Natural killer cell treated with Interleukin-12 subunit alpha and Interleukin-12 subunit beta and Interleukin-15 and Interleukin-18, amount 100 ng/mL, for 72 hours (primary cell): ENCODE measurements around the gene VPS50. TPM values are rescaled to one million over a fixed set of nuclear protein-coding genes. Genes with fewer than 3 reads are reported as not detected.

ENCODE experiments used
- ATAC-seq, 2 donors: fragments of 150-1000 bp; cut with Tn5 transposase in 1 of 2; sonication (Bioruptor Pico), chemical (Tn5 transposase) in 1 of 2; 2 replicates each; pipeline ENCODE4 v1.10.0; 2021
- DNase-seq: peaks from one replicate; pipeline ENCODE4 v3.0.0; 2022; ENCODE audit warnings: low spot score
- H3K27ac Mint-ChIP-seq, 2 donors: 1 replicate in 1 of 2; 2 replicates in 1 of 2; pipeline ENCODE4 v1.8.0; 2022; ENCODE audit warnings: mixed read lengths in 2 of 2, mild to moderate bottlenecking in 1 of 2, moderate library complexity in 1 of 2
- H3K27me3 Mint-ChIP-seq, 2 donors: 1 replicate in 1 of 2; 2 replicates in 1 of 2; pipeline ENCODE4 v1.8.0; 2022; ENCODE audit warnings: mixed read lengths in 2 of 2
- H3K36me3 Mint-ChIP-seq: one replicate; pipeline ENCODE4 v1.8.0; 2022; ENCODE audit warnings: mixed read lengths
- H3K4me1 Mint-ChIP-seq, 2 donors: 1 replicate in 1 of 2; 2 replicates in 1 of 2; pipeline ENCODE4 v1.8.0; 2022; ENCODE audit warnings: low read depth in 2 of 2, mixed read lengths in 2 of 2, mild to moderate bottlenecking in 1 of 2
- H3K4me3 Mint-ChIP-seq: one replicate; pipeline ENCODE4 v1.8.0; 2022; ENCODE audit warnings: mixed read lengths
- H3K9me3 Mint-ChIP-seq: 2 replicates; pipeline ENCODE4 v1.8.0; 2022; ENCODE audit warnings: mixed read lengths
- total RNA-seq, 2 donors: library from RNA; stranded (reverse); gene quantifications; one replicate each; pipeline ENCODE4 v1.2.3, GENCODE V29; 2022

VPS50 gene
- 10 to 100 TPM; 19.2 to 30.9 TPM for total RNA-seq

DNA sequence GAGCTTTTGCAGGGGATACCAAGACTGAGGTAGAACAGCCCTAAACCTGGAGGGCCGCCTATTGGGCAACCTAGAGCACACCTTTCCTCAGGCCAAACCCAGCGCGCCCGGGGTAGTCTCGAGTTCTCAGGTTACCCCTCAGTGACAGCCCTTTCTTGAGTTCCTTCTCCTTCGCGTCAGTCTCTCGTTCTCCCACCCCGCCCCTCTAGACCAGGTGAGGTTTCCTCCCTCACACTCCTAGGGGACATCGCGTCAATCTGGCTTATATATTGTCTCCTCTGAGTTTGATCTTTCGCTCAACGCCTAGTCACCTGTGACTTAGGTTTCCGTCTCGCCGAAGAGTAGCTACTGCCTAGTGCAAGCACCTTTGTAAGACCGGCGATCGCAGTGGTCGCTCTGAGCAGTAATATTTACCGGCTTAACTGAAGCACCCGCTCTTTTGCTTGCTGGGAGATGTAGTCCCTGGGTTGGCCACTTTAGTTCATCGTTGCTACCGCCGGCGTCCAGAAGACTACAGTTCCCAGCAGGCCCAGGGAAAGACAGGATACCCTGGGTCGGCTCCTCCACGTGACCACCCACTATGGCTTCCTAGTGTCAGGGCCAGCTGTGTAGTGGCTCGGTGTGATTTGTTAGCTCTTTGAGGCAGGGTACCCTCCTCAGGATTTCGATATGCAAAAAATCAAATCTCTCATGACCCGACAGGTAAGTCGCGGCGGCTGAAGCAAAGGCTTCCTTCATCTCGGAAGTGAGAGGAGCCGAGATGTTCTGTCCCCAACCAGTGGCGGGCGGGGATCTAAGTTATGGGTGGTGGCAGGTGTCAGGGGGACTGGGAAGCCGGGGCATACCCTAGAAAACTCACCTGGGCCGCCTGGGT, at the start of gene VPS50:
Gene VPS50 (plus strand): TSS at position 568 of the 874 bp plus-strand sequence. CDS start 102 bp downstream, at position 670.
- peaks cover 6 to 17% of the 10 kb centered on the region in 2 donors for H3K4me1 Mint-ChIP-seq

DNA sequence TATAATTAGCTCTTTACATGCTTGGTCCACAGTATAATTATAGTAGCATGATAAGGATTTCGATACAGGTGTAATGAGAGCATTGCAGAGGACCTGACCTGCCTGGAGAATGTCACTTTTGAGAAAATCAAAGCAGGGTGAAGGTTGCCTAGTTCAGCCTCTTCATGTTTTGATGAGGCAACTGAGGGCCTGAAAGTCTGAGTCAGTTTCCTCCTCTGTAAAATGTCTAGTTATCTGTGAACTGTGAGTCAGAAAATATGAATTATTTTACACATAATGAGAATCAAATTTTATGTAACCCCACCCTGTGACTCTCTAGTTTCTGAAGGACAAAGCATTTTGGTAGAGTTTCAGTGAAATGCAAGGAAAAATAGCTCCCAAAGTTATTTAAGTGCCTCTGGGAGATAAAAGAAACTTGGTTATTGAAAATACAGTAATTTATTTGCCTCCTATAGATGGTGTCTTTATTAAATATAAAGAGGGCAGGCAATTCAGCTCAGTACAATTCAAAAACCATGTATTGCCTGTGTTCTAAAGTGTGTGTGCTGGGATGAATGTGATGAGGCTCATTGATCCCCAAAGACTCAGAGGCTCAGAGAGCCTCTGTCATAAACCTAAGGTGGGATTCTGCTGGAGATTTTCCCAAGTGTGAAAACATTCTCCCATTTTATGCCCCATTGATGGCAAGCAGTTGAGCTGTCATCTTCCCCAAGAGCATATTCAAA, 46.7 kb upstream of the VPS50 start:
- no peaks in the 10 kb centered on the region for H3K9me3 Mint-ChIP-seq
- no peak overlapping the region for H3K4me3 Mint-ChIP-seq
- no peaks in the 10 kb centered on the region for H3K36me3 Mint-ChIP-seq
- DNase-seq (no peak), ATAC-seq (peak in 1 of 2 donors; percentile 71)
- H3K4me1 Mint-ChIP-seq: peaks cover 0 to 5% of the 10 kb centered on the region in 2 donors
- peaks cover 45 to 64% of the 10 kb centered on the region in 2 donors for H3K27me3 Mint-ChIP-seq
- H3K27ac Mint-ChIP-seq: no peak overlapping the region

More for the DNA sequence above, at the start of gene VPS50:
- Mint-ChIP-seq H3K9me3 (no peaks in the 10 kb centered on the region), H3K4me3 (peak within 1 kb of the TSS; percentile 99), H3K27ac (peak within 1 kb of the TSS; percentile 90 to 98), H3K36me3 (no peaks in the 10 kb centered on the region), H3K27me3 (peaks cover 0 to 3% of the 10 kb centered on the region in 2 donors)
- ATAC-seq: peak; percentile 100
- peak; percentile 93 for DNase-seq

DNA sequence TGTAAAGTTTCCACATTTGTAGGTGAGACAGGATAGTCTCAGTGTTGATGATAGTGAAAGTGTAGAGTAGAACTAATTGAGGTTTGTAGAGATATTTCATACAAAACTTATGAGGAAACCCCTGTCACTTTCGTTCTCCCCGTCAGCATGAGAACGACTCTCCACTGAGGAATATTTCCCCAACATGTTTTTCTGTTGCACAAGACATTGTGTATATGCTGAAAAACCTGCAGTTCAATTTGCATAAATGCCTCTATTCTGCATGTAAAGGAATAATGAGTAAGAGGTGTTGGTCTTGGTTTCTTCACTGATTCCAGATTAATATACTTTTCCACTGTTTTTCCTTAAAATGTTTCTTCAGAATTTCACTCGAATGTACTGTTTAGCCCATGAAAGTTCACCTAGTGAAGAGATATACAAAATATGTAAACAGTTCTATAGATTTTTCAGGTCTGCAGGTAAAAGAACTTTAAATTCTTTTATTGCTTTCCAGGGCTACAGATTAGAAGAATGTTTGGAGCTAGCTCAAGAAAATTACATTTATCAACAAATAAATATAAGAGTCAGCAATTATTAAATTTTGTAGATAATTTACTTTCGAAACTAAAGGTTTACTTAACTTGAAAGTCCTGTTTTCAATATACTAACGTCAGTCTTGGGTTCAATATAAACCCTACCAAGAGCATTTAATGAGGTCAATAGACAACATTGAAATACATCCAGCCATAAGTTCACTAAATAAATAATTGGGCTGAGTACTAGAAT, 43.1 kb upstream of the VPS50 start:
- no peaks in the 10 kb centered on the region for H3K9me3 Mint-ChIP-seq
- ATAC-seq (no peak), DNase-seq (no peak)
- peaks cover 42 to 58% of the 10 kb centered on the region in 2 donors for H3K27me3 Mint-ChIP-seq
- no peaks in the 10 kb centered on the region for H3K36me3 Mint-ChIP-seq
- H3K4me1 Mint-ChIP-seq: peaks cover 0 to 5% of the 10 kb centered on the region in 2 donors
- no peak overlapping the region for H3K4me3 Mint-ChIP-seq
- H3K27ac Mint-ChIP-seq: no peak overlapping the region

DNA sequence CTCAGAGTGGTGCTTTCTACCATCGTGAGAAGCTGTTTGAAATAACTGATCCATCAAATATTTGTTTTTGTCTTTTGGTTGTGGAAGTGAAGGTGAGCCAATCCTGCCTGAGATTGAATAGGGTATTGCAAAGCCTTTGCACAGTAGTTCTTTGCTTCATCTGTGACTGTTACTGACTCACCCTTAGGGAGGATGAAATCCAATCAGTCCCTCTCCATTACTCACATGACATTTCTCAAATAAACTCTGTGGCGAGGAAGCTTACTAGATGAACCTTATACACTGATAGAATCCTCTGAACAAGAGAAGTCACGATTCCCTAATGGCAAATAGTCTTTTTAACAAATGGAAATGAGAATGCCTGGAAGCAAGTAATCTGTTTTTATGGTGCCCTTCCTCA, 37.8 kb upstream of the VPS50 start:
- Mint-ChIP-seq H3K36me3 (no peaks in the 10 kb centered on the region), H3K4me3 (no peak overlapping the region), H3K9me3 (no peaks in the 10 kb centered on the region), H3K27me3 (peaks cover 36 to 42% of the 10 kb centered on the region in 2 donors), H3K4me1 (no peaks in the 10 kb centered on the region), H3K27ac (no peak overlapping the region)
- ATAC-seq (no peak), DNase-seq (no peak)

DNA sequence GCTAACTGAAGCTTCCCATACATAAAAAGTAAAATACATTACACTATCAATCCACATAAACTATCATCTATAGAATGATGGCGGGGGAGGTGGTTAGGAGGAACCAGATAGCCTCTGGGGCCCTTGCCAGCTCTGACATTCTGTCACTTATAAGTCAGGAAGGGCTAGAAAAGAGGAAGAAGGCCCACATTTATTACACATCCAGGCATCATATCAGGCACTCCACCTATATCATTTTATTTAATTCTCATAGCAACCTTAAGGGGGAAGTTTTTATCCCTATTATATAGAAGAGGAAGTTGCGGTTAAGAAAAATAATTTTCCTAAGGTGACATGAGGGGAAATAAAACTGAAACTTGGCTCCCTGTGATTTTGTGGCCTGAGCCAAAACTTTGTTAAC, 35.8 kb upstream of the VPS50 start:
- Mint-ChIP-seq H3K36me3 (no peaks in the 10 kb centered on the region), H3K4me1 (no peaks in the 10 kb centered on the region), H3K9me3 (no peaks in the 10 kb centered on the region), H3K27ac (no peak overlapping the region), H3K27me3 (peaks cover 26 to 31% of the 10 kb centered on the region in 2 donors), H3K4me3 (no peak overlapping the region)
- ATAC-seq (no peak), DNase-seq (no peak)

GRCh38 chr7:93198472-93198871, 33.7 kb upstream of the VPS50 start:
- Mint-ChIP-seq H3K27me3 (peaks cover 31 to 39% of the 10 kb centered on the region in 2 donors), H3K9me3 (no peaks in the 10 kb centered on the region), H3K4me3 (no peak overlapping the region), H3K36me3 (no peaks in the 10 kb centered on the region), H3K4me1 (no peaks in the 10 kb centered on the region), H3K27ac (no peak overlapping the region)
- ATAC-seq (no peak), DNase-seq (no peak)

DNA sequence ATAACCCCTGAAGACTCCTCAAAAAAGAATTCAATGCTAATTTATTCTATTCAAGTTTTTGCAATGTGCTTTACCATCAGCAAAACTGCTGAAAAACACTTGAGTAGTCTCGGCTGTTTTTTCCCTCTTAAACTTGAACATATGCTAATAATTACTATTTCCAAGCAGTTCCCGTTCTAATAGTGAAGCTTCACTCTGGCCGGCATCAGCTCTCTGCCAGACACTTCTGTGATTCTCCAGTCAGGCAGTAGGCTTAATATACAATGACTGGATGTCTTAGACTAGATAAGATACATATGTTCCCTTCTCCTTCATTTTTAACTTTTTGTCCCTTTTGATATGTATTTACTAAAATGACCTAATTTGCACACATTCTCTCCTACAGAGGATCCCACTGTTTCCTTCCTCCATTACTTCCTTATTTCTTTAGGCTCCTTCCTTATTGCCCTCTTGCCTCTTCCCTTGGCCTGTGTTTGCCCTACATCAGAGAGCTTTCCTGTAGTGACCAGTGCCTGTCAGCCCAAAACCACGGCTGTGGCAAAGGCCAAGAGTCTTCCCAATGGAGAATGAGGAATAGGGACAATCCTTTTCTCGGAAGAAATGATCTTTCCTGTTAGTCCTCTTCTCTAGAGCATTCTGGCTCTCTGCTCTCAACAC, 29.4 kb upstream of the VPS50 start:
- Mint-ChIP-seq H3K36me3 (no peaks in the 10 kb centered on the region), H3K4me1 (no peaks in the 10 kb centered on the region), H3K4me3 (no peak overlapping the region), H3K9me3 (no peaks in the 10 kb centered on the region), H3K27me3 (peaks cover 24 to 36% of the 10 kb centered on the region in 2 donors), H3K27ac (no peak overlapping the region)
- DNase-seq (no peak), ATAC-seq (no peak)

DNA sequence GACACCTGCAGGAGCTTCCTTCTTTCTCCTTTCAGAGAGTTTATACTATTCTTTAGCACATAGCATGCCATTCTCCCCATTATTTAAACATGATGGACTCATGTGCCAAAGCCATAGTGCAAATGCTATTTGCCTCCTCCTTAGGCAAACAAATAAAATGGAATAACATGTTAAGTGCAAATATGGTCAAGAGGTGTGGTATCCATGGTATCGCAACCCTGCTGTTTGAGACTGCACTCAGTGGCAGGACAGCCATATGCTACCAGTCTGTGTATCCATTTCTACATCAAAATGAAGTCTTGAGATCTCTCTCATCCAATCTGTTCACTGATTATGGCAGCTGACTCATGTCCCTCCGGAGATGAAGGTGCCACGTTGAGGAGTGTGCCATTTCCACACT, 28.7 kb upstream of the VPS50 start:
- Mint-ChIP-seq H3K9me3 (no peaks in the 10 kb centered on the region), H3K36me3 (no peaks in the 10 kb centered on the region), H3K27me3 (peaks cover 22 to 34% of the 10 kb centered on the region in 2 donors), H3K4me3 (no peak overlapping the region), H3K4me1 (no peaks in the 10 kb centered on the region), H3K27ac (no peak overlapping the region)
- DNase-seq (no peak), ATAC-seq (no peak)

DNA sequence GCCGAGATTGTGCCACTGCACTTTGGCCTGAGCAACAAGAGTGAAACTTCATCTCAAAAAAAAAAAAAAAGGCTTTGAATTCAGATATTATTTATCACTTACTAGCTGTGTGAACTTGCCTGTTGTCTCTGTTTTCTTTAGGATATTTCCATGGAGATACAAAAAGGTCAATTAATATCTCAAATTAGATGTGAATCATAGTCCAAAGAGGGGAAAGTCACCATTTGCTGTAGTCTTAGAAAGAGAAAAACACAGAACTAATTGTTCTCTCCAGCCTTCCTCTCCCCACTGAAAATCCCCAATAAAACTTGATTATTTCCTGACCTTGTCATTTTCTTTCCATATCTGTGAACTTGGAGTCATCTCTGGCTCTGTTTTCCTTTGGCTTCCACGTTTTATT, 27.1 kb upstream of the VPS50 start:
- Mint-ChIP-seq H3K27ac (no peak overlapping the region), H3K4me1 (no peaks in the 10 kb centered on the region), H3K36me3 (no peaks in the 10 kb centered on the region), H3K4me3 (no peak overlapping the region), H3K27me3 (peaks cover 22 to 34% of the 10 kb centered on the region in 2 donors), H3K9me3 (no peaks in the 10 kb centered on the region)
- ATAC-seq (no peak), DNase-seq (no peak)

- ATAC-seq (no peak), DNase-seq (no peak)
- H3K27me3 Mint-ChIP-seq: peaks cover 29 to 51% of the 10 kb centered on the region in 2 donors
- no peaks in the 10 kb centered on the region for H3K4me1 Mint-ChIP-seq
- no peaks in the 10 kb centered on the region for H3K9me3 Mint-ChIP-seq
- H3K36me3 Mint-ChIP-seq: no peaks in the 10 kb centered on the region
- no peak overlapping the region for H3K4me3 Mint-ChIP-seq
- no peak overlapping the region for H3K27ac Mint-ChIP-seq
Observed at GRCh38 chr7:93211228-93211818, 20.8 kb upstream of the VPS50 start.

- H3K4me1 Mint-ChIP-seq: no peaks in the 10 kb centered on the region
- peaks cover 35 to 47% of the 10 kb centered on the region in 2 donors for H3K27me3 Mint-ChIP-seq
- no peaks in the 10 kb centered on the region for H3K36me3 Mint-ChIP-seq
- DNase-seq: no peak
- H3K27ac Mint-ChIP-seq: no peak overlapping the region
- no peak for ATAC-seq
- no peak overlapping the region for H3K4me3 Mint-ChIP-seq
- H3K9me3 Mint-ChIP-seq: no peaks in the 10 kb centered on the region
Observed at GRCh38 chr7:93212881-93213280, 19.3 kb upstream of the VPS50 start.

DNA sequence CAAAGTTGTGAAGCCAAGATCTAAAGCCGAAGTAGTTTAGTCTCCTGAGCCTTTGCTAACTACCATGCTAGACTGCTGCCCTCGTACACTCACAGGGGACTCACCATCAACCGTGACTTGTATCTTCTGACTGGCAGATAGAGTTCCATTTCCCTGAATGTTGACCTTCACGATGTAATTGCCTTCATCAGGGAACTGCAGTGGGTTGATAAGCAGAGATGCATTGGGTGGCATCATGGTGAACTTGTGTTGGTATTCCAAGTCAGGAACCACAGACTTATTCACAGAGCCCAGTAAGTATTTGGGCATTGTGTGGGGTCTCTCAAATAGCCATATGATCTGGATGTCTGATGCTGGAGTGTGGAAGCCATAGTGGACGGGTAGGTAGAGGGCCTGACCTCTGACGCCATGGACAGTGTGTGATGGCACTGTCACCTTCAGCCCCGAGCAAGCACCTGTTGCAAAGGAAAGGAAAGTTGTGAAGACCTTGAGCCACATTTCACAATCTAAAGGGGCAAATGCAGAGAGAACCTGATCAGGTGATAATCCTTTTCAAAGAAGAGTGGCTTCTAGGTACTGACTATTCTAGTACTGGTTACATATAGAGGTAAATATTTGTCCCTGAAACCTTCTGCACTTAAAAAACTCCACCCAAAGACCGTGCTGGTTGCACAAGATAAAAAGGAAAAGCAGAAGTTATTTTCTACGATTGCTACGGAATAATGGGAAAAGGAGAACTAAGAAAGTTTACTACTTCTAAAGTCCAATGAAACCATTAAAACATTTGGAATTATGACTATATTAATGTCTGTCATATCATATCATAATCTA, 13.0 kb upstream of the VPS50 start:
- no peak overlapping the region for H3K27ac Mint-ChIP-seq

More for the DNA sequence above, 13.0 kb upstream of the VPS50 start:
- Mint-ChIP-seq H3K4me3 (no peak overlapping the region), H3K9me3 (no peaks in the 10 kb centered on the region), H3K36me3 (no peaks in the 10 kb centered on the region), H3K27me3 (peaks cover 14 to 21% of the 10 kb centered on the region in 2 donors), H3K4me1 (no peaks in the 10 kb centered on the region)
- ATAC-seq (no peak), DNase-seq (no peak)
